HG03565 (cell line): ENCODE results near the gene FAM120C.

Source experiments
- ATAC-seq: cut with Tn5 transposase; IDR thresholded peaks from one replicate; pipeline ENCODE4 v1.9.1; 2021; ENCODE audit warnings: mild to moderate bottlenecking, moderate library complexity; ENCODE audit not compliant: unreplicated experiment

Gene FAM120C

GRCh38 chrX:54044126-54044876, 138.8 kb downstream of the FAM120C start, which contains the start of gene PHF8:
PHF8 (minus strand) TSS chrX:54044473; CDS start chrX:54042728, 1,745 bp downstream.
- peak; percentile 77 for ATAC-seq

GRCh38 chrX:54043541-54044125, 139.4 kb downstream of the FAM120C start:
- peak; percentile 6 for ATAC-seq

- no peak for ATAC-seq
Observed at GRCh38 chrX:54043056-54043455, 140.0 kb downstream of the FAM120C start.

- no peak for ATAC-seq
Observed at GRCh38 chrX:54042609-54043021, 140.4 kb downstream of the FAM120C start.

GRCh38 chrX:54030329-54030728, 152.7 kb downstream of the FAM120C start:
- no peak for ATAC-seq

- ATAC-seq: no peak
Observed at GRCh38 chrX:54029529-54030143, 153.4 kb downstream of the FAM120C start.

GRCh38 chrX:54024350-54024749, 158.7 kb downstream of the FAM120C start:
- ATAC-seq: no peak
